Activated CD8-positive, alpha-beta memory T cell treated with anti-CD3 and anti-CD28 coated beads for 24 hours (primary cell): Measurements from ENCODE around the gene NMT1.

Source experiments
- DNase-seq: peaks from one replicate; pipeline ENCODE4 v3.0.0-alpha.2; 2020

NMT1 gene

DNA sequence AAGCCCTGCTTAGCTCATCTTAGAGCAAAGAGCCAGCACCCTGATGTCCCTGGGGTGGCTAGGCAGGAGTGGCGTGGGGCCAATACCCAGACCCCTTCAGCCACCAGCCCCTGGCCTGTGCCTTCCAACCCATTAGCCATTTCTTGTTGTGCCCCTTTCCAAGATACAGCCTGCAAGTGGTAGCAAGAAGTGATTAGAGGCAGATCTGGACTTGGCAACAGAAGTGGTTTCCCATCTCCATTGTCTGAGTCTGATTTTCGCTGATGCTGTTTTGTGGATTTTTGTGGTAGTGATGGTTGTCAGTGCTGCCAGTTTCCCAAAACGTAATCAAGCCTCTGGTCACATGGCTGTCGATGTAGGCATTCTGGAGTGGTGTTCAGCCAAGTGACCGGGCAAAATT lies 45.5 kb downstream of the NMT1 start:
- DNase-seq = no peak

DNA sequence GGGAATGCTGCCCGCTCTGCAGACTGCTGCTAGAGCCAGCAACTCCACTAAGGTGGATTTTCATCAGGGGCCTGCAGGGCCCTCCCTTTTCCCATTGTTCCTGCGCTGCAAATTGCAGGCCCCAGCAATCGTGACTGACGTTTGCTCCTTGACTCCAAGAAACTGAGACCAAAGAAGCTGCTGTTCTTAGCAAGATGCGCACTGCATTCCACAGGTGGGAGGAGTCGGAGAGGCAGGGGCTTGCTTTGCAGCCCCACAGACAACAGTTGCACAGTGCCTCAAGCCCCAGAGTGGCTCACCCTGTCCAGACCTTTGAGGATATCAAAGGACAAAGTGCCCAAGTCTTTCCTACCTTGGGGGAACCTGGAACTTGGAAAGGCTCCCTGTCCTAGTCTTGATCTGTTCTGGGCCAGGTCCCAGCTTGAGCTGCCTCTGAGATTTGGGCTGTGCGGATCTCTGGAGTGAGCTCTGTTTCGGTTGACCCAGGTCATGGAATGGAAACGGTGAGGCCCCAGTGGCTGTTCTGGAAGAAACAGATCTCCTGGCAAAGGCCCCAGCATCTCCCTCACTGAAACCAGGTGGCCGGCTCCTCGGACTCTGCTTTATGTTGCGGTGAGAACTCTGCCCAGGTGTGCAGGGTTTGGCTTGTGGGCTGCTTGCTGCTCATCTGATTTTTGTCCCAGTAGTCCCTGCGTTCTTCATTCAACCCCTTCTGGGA lies 46.3 kb downstream of the NMT1 start:
- DNase-seq = no peak

- no peak for DNase-seq
These were observed 46.9 kb downstream of the NMT1 start for GRCh38 chr17:45108051-45108450.

- DNase-seq = no peak
These were observed 47.7 kb downstream of the NMT1 start for GRCh38 chr17:45108595-45109521.

DNA sequence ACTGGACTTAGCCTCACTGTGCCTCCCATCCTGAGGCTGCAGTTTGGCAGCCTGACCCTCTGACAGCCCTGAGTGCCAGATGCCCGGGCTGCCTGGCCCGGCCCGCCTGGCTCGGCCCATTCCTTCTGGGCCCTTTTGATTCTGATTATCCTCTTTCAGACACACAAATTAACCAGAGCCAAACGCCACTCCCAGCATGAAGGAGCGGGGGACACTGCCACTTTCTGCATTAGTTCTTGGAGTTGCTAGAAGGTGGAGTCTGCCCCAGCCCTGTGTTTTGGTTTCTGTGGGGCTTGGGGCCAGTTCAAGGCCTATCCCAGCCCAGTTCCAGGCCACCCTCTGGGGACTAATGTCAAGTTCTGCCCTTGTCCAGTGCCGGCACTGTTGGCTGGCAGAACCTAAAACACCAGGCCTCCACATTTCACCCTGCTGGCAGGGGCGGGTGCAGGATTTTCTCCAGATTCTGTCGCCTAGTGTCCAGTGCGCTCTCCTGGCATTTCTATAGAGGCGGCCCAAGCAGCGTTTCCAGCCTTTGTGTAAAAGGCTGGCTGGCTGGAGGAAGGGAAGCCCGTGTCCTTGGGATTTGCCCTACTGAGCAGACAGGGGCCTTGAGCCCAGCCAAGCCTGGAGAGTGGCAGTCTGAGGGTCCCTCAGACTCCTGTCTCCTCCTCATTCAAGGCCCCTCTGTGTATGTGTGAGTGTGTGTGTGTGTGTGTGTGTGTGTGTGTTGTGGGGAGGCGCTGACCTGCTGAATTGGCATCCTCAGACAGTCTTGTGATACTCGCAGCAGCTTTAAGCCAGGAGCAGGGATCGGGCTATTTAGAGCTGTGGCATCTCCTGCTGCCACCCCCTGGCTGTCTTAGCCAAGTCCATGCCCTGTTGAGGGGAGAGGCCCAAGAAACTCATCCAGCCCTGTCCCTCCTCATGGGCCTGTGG lies 49.8 kb downstream of the NMT1 start:
- no peak for DNase-seq

DNA sequence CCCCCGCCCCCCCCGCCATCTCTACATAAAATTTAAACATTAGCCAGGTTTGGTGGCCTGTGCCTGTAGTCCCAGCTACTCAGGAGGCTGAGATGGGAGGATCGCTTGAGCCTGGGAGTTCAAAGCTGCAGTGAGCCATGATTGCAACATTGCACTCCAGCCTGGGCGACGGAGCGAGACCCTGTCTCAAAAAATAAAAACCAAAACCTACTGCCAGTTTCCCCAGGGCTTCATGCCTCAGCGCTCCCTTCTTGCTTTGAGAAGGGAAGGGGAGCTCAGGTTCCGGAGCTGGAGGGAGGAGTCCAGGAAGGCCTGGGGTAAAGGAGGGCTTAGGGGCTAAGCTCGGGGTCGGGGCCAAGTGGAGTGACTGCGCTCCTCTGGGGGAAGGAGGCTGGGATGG lies 50.7 kb downstream of the NMT1 start:
- DNase-seq = no peak

DNA sequence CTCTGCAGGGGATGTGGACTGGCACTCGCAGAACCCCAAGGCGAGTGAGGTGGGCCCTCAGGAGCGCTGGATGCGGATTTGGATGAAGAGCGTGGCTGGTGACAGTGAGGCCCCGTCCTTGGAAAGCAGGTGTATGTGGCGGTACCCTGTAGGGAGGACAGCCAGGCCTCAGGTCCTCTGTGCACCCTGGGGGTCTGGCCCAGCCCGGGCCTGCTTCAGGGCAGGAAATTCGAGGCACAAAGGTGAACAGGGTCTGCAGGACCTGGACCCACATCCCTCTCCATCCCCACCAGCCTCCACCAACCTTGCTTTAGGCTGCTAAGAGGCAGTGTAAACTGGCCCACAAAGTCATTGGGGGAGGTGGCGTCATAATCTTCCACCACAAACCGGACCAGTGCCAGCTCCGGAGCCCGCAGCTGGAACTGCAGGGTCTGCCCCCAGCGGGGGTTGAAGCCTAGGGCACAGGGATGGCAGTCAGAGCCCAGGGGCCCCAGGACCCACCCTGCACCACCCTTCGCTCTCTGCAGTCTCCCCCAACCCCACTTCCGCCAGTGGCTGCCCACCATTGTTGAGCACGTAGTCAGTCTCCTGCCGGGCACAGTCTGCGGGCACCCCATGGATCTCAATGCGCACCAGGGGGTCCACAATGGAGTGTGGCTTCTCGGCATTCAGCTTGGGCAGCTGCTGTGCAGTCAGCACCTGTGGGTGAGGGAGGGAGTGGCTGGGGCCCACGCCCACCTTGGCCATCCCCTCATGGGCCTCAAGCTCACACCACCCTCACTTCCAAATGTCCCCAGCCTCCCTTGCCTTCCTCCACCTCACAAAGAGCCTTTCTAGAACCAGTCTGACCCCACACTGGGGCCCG lies 51.7 kb downstream of the NMT1 start:
- DNase-seq = no peak

DNA sequence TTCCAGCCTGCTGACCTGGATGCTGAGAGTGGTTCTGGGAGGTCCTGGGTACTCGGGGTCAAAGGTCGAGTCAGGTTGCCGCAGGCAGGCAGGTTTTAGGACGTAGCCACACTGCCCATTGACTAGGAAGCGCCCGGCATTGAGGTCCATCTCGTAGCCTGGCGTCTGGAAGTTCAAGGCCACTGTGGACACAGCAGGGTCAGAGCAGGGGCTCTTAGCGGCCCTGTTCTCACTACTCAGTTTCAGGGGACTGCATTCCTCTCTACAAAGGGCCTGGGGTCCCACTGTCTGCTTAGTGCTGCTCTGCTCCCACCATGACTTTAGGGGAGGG lies 52.3 kb downstream of the NMT1 start:
- DNase-seq = no peak

GRCh38 chr17:45114117-45114932 lies 53.2 kb downstream of the NMT1 start:
- no peak for DNase-seq

- no peak for DNase-seq
These were observed 54.0 kb downstream of the NMT1 start for GRCh38 chr17:45115015-45115625.

DNA sequence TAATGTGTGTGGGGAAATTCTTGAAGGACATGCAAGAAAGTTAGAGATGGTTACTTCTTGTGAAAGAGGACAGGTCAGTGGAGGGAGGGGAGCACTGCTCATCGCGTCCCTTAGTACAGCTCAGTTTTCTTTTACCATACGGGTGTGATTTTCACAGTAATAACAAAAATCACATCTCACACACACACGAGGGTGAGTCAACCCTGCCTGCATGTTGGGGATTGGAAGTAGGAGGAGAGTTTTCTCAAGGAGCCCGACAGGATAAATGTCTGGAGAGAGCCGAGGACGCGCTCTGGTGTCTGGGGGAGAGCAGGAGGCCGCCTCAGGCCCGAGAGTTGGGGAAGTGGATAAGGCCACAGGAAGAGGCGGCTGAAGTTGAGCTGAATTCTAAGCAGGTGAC lies 54.8 kb downstream of the NMT1 start:
- DNase-seq = no peak

- no peak for DNase-seq
These were observed 55.4 kb downstream of the NMT1 start for GRCh38 chr17:45116434-45117016.

GRCh38 chr17:45117334-45117733 lies 56.2 kb downstream of the NMT1 start:
- DNase-seq = no peak

- no peak for DNase-seq
These were observed 56.9 kb downstream of the NMT1 start for GRCh38 chr17:45117848-45118646.

GRCh38 chr17:45118691-45119090 lies 57.6 kb downstream of the NMT1 start:
- no peak for DNase-seq

- no peak for DNase-seq
These were observed 58.8 kb downstream of the NMT1 start for GRCh38 chr17:45119964-45120363.

DNA sequence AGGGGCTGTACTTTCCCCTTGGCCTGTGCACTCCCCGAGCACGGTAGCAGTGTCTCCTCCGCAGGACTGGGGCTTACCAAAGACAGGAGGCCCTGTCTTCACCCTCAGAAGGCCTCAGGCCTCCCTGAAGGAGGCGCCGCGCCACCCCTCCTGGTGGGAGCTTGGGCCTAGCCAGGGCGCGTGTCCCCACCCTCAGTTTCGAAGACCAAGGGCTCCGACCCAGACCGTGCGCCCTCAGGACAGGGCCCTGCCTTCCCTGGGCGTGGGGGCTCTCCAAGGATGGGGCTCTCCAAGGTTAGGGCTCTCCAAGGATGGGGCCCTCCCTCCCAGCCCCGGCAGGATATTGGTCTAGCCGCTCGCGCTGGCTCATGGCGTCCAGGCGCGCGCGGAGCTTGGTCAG lies 59.4 kb downstream of the NMT1 start:
- no peak for DNase-seq

DNA sequence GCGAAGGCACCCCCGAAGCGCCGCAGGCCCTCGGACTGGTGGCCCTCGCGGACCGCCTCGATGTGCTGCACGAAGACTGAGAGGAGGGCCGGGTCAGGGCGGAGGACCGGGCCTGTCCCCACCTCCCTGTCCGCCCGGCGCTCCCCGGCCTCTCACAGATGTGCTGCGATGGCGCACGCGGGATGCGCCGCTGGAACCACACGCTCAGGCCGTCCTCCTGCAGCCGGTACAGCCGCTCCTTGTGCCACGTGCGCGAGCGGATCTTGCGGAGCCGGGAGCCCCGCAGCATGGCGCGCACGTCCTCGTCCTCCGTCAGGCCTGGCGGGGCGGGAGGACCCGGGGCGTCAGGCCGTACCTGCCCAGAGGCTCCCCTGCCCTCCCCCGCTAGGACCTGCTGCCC lies 59.9 kb downstream of the NMT1 start:
- no peak for DNase-seq

- DNase-seq = no peak
These were observed 62.1 kb downstream of the NMT1 start for GRCh38 chr17:45123076-45123770.
